HG03135 (cell line): ENCODE data around the gene CAMK1G.

Experiments
- ATAC-seq: cut with Tn5 transposase; IDR thresholded peaks from one replicate; pipeline ENCODE4 v1.9.1; 2021; ENCODE audit warnings: mild to moderate bottlenecking, moderate library complexity; ENCODE audit not compliant: unreplicated experiment

The CAMK1G gene

DNA sequence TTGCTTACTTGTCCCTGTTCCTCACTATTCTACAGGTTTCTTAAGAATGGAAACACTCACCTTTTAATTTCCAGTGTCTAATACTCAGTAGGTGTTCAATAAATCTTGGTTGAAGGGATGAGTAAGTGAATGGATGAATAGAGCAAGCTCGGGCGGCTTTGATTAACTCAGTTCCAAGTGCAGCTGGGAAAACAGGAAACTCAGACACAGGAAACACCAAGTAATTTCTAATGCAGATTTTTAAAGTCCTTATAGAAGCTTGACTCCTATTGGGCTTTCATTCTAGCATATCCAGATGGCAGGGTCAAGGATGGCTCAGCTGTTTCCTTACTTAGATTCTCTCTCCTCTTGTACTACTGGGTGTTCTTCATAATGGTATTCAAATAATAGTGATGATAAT is 14.0 kb downstream of the CAMK1G start:
- no peak for ATAC-seq

DNA sequence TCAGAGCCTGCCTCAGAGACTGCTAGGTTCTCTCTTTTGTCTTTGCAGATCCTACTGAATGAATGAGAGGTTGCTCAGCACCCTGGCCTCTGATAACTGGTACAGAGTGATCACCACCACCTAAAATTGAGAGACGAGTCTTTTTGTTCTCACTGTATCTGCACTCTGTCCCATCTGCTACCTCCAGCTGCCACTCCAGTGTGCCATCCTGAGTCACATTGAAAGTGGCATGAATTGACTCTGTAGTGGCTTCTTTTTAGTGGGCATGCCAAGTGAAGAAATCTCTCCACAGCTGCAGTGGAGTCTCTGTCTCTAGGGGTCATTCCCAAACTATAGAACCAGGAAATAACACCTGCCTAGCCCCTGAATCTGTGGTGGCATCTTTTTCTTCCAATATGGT is 14.7 kb downstream of the CAMK1G start:
- ATAC-seq, result no peak

DNA sequence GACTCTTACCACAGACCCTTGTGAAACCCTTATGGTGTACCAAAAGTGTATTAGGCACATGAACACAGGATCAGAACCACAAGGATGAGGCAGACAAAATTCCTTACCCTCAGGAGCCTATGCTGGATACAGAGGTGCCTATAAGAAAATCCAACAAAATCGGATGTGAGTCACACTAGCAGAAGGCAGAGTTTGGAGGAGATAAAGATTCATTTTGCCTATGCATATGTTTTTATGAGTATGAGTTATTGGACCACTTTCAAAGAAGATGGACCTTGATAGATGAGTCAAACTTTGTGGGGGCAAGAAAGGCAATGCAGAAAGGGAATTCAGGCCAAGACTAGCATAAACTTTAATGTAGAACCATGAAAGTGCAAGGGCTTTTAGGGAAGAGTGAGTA is 17.0 kb downstream of the CAMK1G start:
- no peak for ATAC-seq

DNA sequence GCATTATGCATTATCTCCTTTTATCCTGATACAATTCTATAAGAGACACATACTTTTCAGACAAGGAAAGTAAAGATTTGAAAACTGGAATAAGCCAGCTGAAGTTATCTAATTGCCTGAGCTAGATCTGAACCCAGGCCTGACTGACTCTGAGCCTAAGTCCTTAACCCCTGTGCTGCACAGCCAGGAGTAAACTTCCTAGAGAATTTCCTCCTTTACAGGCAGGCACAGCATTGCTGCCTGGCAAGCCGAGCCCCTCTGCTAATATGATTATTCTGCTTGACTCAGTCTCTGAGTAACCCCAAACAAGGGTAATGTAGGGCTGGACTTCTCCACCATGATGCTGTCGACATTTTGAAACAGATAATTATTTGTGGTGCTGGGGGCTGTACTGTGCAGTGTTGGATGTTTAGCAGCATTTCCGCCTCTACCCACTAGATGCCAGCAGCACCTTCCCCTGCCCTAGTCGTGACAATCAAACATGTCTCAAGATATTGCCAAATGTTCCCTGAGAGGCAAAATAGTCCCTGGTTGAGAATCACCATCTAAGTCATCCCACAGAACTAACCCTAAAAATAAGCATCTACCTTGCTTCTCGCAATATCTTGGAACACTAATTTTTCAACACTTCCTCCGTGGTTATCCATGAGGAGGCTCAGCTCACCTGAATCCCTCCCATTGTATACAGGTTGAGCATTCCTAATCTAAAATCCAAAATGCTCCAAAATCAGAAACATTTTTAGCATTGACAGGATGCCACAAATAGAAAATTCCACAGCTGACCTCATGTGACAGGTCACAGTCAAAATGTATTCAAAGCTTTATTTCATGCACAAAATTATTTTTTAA is 18.5 kb downstream of the CAMK1G start:
- ATAC-seq, result no peak

DNA sequence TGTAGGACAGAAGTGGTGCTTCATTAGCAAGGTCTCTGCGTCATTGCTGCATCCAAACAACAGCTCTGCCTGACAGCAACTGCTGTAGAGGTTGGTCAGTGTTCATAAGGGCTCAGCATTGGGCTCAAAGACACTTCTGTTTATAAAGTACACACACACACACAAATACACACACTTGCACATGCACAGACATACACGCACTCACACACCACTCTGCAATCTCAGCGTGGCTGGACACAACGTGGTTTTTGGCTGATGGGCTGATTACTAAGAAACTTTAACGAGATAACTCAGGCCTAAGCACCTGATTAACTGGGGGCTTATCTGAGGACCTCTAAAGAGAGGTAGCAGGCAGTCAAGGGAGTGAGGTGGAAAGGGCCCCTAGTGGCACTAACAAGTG is 20.4 kb downstream of the CAMK1G start:
- ATAC-seq, result no peak

DNA sequence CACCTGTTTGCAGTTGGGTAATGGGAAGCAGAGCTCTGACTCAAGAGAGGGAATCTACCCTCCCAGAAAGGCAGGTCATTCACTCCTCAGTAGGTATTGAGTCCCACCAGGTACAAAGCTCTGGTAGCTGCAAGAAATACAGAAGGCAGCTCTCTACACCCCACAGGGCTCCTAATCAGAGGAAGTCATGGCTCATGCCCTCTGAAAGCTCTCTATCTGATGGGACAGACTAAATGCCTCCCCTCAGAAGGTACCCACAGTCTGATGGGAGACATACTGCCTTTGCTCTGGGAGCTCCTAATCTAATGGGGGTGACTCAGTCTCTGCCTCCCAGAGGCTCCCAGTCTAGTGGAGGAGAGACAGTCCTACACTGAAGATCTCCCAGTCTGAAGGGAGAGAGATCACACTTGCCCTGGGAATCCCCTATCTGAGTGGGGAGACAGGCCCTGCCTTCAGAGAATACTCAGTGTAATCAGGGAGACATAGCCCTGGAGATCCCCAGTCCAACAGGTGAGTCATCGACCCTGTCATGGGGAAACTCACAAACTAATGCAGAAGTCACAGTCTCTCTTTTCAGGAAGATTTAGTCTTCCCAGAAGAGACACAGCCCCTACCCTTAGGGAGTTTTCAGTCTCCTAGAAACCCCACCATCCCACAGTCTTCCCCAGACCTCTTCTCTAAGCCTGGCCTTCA is 23.7 kb downstream of the CAMK1G start:
- peak; percentile 73 for ATAC-seq

DNA sequence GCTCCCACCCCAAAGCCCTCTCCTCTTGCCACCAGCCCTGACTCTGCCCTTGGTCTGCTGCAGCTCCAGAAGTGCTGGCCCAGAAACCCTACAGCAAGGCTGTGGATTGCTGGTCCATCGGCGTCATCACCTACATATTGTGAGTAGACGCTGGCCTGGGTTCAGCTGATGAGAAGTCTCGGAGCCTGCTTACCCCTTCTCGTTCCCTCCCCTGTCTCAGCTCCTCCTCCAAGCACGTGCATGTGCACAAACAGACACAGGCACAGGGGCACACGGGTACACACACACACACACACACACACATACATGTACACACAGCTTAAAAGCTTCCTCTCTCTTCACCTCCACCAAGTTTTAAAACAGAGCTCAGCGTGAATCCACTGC is 24.3 kb downstream of the CAMK1G start:
- peak; percentile 23 for ATAC-seq

DNA sequence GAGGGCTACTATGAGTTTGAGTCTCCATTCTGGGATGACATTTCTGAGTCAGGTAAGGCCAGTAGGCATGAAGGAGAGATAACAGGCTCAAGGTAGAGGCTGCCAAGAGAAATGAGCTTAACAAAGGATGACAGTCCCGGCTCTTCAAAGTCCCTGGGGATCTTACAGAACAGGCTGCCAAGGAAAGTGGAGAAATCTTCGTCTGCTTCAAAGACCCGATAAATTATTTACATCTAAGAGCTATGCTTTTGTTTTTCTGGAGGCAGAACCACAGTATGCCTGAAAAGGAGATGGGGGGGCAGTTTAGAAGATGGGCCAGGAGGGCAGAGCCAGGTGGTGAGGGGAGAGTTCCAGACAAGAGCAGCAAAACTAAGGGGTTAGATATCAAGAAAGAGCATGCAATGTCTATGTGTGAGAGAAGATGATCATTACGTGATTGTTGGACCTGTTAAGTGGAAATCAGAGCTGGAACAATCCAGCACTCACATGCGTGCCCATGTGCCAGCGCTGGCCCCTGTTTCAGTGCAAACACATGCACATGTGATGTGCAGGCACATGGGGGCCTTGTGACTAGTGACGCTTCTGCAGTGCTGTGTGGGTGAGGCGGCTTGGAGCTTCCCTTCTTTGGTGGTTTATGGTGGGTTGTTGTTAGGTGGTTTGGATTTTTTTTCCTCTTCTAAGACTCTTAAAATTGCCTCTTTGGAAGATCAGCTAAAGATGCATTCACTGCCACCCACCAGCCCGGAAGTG is 25.7 kb downstream of the CAMK1G start:
- no peak for ATAC-seq

DNA sequence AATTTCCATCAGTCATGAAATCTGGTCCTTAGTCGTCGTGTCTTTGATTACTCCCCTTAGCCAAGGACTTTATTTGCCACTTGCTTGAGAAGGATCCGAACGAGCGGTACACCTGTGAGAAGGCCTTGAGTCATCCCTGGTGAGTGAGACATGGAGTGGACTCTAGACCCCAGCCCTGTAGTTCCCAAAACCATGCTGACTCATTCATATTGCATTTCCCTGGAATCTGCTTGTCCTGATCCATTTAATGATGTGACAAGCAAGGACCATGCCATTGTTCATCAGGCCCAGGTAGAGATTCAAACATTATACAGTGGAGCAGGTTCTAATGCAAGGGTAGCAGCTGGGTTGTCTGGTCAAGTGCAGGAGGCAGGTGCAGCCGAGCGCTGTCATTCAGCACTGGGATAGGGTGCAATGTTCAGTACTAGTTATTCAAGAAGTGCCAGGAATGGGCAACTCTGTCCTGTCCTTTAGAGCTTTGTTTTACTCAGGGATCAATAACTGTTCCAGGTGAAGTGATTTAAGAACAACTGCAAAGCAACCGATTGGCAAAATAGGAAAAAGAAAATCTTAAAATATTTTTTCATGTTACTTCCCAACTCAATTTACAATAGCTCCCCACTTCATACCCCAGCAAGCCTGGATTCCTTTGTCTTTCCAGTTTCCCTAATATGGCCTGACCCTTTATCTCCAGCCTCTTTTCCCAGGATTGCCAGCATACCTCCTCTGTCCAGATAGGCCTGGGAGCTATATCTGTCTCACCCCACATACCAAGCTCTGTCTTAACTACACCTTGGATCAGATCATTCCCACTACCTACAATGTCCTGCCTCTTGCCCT is 26.5 kb downstream of the CAMK1G start:
- ATAC-seq, result no peak

DNA sequence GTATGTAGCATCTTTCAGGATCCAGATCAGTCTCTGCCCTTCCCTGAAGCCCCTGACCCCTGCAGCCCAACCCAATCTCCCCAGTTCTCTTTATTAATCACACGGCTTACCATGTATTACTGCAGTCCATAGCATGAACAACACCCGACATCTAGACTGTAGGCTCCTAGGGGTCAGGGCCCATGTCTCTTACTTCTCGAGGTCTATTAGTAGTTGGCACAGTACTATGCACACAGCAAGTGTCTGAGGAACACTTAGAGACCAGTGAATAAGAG is 27.1 kb downstream of the CAMK1G start:
- ATAC-seq, result no peak

DNA sequence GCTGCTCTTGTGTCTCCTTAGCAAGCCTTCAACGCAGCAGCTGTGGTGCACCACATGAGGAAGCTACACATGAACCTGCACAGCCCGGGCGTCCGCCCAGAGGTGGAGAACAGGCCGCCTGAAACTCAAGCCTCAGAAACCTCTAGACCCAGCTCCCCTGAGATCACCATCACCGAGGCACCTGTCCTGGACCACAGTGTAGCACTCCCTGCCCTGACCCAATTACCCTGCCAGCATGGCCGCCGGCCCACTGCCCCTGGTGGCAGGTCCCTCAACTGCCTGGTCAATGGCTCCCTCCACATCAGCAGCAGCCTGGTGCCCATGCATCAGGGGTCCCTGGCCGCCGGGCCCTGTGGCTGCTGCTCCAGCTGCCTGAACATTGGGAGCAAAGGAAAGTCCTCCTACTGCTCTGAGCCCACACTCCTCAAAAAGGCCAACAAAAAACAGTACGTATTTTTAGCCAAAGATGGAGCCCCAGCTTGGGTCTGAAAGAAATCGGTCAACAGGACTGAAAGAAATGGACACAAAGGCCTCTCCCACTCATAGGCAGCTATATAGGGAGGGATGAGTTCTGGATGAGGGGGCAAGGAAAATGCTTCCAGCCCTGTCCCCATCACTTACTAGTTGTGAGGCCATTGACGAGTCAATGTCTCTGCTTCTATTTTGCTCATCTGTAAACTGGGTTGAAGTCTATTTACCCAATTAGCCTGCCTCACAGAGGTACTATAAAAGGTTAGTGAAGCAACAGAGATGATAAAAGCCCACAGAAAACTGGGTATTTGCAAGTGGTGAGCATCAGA is 28.5 kb downstream of the CAMK1G start:
- no peak for ATAC-seq

DNA sequence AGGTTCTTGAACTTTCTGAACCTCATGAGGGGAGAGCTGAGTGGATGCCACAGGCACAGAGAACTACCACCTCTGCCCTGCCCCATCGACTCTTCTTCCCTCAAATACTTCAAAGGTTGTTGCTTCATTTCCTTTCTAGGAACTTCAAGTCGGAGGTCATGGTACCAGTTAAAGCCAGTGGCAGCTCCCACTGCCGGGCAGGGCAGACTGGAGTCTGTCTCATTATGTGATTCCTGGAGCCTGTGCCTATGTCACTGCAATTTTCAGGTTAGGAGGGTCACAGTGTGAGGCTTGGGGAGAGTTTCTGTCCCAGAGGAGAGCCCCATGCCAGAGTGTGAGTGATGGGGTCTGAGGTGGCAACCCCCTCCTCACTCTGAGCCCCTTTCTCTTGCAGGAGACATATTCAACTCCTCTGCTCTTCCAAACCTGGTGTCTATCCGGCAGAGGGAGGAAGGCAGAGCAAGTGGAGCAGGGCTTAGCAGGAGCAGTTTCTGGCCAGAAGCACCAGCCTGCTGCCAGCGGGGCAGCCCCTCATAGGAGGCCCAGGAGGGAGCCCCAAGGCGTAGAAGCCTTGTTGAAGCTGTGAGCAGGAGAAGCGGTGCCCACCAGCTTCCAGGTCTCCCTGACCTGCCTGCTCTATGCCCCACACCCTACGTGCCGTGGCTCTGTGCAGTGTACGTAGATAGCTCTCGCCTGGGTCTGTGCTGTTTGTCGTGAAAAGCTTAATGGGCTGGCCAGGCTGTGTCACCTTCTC is 29.3 kb downstream of the CAMK1G start:
- ATAC-seq, result no peak

DNA sequence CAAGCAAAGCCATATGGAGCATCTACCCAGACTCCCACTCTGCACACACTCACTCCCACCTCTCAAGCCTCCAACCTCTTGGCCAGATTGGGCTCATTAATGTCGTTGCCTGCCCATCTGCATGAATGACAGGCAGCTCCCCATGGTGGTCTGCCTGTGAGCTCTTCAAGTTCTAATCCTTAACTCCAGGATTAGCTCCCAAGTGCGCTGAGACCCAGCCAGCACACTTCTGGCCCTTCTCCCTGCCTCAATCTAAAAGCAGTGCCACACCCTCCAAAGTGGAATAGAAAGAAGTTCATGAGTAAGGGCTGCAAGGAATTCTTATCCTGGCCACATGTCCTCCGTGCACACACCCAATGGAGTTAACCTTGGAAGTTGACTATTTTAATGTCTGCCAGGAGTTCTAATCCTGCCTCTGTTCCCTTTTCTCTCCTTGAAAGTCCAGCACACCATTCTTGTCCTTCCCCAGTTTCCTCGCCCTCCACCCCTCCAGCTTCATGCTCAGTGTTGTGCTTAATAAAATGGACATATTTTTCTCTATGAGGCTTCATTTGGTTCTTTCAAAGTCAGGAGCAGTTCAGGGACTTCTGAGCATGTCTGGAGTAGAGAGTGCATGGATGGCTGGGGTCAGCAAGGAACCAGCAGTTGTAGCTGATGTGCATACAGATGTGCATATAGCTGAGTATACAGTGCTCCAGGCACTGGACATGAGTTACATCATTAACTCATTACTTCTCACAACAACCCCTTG is 30.1 kb downstream of the CAMK1G start:
- ATAC-seq, result no peak

DNA sequence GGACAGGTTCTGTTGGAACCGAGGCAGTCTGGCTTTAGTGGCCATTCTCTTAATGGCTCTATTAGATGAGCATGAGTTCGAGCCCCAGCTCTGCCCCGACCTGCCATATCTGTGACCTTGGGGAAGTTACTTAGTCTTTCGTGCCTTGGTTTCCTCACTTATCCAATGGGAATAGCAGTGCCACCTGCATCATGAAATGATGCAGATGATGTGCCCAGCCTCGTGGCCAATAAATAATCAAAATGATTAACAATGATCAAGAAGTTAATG is 30.6 kb downstream of the CAMK1G start:
- ATAC-seq, result no peak

DNA sequence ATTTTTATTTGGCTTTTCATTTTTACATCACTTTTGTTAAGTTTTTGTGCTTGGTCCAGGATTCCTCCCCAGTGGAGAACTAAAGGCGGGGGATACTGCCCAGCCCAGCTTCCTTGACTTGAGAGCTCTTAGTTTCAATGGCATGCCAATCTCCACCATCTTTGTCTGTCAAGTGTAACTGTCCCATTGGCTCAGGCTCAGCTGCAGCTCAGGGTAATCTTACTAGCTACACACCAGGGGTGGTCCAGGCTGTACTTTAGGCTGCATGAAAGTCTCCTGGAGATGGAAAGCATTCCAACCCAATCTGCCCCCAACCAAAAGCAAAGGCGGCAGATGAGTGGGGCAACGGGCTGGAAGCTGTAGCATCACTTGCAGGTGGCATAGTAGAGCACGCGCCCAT is 31.4 kb downstream of the CAMK1G start:
- ATAC-seq, result no peak

DNA sequence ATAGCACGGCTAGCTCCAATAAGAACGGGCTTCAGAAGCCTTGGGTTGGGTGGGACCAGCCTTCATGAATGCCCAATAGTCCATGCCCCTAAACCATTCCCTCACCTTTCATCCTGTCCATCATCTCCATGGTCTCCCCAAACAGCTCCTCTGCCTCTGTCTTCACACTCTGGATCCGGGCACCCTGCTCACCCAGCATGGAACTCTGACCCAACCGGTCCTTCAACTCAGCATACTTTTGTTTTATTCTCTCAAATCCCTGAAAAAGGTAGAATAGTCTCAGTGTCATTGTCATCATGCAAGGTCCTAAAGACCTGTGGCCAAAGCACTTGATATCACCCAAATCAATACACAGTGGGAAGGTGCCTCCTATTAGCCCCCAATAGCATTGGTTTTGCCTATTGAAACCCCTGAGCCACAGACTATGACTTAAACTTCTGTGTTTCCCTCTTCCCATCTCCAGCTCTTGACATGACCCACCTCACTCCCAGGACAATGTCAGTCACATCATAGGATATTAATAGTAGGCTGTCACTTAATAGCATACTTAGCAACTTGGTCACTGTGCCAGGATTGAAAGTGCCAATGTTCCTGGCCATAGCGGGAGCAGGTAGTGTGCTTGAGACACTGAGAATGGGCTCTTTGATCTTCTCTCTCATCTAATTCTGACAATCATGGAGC is 33.0 kb downstream of the CAMK1G start:
- no peak for ATAC-seq

DNA sequence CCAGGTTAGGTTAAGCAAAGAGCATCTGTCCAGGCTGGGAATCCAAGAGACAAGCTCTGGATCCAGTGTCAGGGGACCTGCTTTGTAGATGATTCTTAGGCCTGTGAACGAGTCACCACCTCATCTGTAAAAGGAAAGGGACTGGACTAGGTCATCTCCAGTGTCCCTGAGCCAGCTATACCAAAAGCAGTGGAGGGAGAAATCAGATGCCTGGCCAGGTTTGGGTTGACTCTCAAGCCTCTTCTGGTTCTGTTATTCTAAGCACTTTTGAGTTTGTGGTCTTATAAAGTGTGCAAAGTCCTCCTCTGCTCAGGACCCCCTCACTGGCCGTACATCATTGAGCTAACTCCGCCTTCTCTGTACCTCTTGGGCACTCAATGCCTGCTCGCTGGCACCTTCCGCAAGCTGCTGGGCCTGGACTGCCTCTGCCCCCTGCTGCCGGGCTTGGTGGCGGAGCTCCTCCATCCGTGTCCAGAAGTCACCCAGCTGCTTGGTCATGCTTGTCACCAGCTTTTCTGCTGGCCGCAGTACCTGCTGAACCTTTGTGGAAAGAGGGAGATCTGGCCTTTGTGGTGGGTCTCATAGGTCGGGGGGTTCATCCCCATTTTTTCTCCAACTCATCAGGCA is 33.6 kb downstream of the CAMK1G start:
- ATAC-seq, result no peak

DNA sequence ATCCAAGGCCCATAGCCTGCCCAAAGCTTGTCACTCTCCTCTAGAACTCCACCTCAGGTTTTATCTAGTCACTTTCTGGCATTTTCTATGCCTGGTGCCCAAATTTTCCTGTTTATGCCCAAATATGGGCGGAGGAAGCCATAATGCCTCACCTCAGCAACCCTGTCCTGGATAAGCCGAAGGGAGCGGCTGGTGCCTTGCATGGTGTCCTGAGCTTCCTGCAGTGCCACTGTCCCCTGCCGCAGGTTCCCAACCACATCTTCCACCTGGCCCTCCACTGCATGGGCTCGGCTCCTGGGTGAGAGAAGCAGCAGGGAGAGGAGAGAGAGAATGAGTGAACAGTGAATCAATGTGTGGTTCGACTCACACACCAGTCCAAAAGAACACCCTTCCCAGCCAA is 34.2 kb downstream of the CAMK1G start:
- no peak for ATAC-seq
